ENCODE measurements around the gene RPS14.

The RPS14 gene

DNA sequence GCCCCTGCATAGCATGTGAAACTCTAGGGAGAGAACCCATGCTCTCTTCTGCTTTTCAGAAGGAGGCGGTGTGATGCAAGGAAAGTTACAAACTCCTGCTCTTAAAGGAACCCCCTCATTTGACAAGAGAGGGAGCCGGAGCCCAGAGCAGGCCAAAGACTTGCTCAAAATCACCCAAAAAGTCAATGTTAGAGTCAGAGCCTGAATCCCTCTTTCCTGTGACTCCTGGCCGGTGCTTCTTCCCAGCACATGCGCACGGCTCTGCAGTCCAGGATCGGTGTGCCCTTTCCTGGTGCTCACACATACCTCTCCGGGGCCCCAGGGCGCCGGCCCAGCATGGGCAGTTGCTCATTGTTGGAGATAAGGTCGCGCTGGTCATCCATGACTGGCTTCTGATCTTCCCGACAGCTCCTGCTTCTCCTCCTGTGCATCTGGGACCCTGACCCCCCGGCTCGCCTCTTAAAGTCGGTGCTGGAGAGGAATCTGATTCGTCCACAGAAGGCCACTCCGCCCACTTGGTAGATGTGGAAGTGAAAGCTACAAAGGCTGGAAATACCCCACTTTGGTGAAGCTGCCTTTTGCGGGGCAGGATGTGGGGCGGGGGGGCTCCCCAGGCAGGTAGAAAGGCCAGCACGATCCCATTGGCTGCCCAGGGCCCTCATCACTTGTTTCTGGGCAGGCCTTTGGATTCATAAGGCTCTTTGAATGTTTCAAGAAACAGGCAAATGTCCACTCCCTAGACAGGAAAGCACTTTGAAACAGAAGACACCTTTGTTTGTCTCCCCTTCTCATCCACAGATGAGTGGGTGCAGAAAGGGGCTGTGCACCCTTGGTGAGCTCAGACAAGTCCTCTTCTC, 37.0 kb downstream of the RPS14 start, which contains the start of gene CD74:
Gene CD74 (minus strand): TSS at position 592 of the 857 bp plus-strand sequence. CDS start 161 bp downstream, at position 431.
- no peak for DNase-seq (ENCODE audit: low spot score)

DNA sequence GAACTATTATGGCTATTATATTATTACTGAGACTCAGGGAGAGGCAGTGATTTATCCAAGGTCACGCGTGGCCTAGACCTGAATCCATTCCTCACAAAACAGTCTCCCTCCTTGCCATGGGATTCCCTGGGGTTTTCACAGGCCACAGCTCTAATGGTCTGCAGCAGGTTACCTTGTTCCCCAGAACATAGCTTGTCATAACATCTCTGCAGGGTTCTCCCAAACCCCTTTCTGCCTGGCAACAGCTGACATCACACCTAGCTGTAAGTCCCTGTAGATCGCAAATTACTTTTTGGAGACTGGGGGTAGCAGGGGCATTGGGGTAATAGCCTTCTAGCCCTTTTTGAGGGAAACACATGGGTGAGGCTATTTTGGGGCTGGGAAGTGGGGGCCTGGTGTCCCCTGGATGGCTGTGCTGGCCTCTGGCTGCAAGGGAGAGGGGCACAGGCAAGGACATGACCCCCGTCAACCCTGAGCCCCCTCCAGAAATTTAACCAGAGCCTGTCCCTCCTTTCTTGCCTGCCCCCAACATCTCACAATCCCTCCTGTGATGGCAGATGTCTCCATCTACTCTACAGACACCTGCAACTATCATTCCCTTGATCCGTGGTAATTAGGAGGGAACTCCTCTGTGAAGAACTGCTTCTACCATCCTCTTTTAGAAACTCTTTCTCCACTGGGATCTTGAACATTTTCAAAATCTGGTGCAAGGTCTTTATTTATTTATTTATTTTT, 38.1 kb downstream of the RPS14 start:
- no peak for DNase-seq (ENCODE audit: low spot score)

DNA sequence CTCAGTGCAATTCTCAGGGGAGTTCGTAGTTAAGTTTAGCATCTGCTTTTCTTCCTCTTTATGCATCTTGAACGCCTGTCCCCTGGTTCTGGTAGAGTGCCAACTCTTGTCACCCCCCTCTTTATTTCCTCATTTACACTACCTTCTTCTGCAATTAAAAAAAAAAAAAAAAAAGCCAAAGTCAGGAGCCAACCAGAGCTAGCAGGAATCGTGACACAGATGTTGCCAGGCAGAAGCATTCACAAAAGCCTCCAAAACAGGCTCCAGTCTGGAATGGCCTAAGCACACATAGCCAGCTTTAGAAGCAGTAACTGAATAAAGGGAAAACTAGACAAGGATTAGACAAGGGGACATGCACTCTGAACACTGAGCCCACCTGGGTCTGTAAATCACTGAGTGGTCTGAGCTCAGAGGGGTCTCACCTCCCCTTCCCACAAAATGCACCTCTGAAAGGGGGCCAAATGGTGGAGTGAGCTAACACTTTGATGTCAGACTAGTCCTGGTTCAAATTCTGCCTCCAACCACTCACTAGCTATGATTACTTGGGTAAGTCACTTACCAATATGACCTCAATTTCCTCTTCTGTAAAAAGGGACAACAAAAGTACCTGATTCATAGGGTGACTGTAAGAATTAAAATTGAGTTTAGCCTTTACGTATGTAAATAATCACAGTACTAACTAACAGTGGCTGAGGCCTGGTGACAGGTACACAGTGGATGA, 38.9 kb downstream of the RPS14 start:
- peak; percentile 44 for DNase-seq (ENCODE audit: low spot score)

DNA sequence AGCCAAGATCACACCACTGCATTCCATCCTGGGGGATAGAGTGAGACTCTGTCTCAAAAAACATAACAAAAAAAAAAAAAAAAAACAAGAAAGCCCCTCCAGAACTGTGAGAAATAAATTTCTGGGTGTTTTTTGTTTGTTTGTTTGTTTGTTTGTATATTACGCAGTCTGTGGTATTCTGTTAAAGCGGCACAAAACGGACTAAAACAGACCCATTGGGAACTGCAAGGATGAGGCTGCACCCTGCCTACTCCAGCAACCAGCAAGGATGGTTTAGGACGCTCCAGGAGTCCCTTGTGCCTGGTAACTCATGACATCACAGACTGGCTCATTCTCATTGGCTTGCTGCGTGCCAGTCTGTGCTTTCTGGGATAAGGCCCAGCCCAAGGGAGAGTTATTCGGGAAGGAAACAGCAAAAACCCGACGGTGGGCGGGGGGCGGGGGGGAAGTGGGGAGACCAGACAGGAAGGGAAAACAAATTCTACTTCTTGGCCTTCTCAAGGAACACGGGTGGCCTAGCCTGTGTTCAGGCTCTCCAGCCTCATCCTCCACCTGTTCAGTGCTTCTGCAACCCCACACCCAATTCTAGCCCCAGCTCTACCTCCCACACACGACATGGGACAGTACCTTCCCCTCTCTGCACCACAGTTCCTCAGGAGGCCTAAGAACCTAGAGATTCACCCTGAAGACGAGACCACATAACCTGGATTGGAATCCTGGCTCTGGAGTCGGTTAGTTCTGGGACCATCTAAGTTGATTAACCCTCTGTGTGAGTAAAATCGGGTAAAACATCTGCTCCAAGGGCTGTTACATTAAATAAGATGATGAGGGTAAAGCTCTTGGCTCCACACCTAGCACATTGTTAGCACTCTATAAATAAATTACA, 39.7 kb downstream of the RPS14 start:
- DNase-seq (ENCODE audit: low spot score), result peak; percentile 92

DNA sequence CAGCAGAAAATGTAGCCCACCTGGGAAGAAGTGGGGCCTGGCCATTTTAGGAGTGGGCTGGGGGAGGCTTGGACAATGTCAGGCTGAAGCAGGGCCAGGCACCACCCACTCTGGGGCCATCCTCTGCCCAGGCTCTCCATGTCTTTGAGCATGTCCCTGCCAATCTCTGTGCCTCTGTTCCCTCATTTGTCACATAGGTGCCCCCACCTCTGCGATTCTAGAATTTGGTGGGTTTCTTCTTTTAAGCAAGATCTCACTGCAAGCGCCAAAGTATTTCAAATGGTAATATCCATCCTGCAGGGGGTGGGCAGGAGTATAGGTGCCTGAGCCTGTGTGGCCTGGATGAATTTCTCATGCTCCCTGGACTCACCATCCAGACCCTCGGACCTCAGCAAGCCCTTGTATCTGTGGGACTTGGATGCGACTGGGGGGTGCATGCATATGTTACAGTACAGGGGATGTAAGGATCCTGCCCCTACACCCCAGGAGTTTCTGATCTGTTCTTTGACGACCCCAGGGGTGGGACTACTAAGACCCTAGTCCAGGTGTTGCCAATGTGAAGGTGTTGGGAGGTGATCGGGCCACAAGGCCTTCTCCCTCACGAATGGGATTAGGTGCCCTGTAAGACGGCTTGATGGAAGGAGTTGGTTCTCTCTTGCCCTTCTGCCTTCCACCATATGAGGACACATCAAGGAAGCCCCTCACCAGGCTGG, 41.2 kb downstream of the RPS14 start:
- DNase-seq (ENCODE audit: low spot score), result no peak

DNA sequence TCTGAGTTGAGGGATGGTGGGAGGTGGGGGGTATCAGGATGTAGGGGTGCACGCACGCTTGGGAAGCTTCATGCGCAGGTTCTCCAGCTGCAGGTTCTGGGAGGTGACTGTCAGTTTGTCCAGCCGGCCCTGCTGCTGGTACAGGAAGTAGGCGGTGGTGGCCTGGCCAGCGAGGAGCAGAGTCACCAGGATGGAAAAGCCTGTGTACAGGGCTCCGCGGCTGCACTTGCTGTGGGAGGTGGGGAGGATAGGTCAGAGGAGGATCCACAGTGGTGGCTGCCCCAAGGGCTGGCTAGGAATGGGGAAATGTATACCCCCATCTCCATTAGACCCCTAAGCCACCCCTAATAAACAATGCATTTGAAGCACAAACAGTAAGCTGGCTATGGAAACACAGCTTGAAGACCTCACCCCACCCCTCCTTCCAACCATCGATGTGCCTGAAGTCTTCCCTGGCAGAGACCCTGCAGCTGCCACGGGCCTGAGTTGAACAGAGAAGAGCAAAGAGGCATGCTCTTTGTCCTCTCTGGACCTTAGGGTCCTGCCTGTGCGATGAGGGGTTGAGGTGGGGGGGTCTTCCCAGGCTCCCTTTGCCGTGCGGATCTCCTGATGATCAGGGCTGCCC, 42.3 kb downstream of the RPS14 start:
- no peak for DNase-seq (ENCODE audit: low spot score)

DNA sequence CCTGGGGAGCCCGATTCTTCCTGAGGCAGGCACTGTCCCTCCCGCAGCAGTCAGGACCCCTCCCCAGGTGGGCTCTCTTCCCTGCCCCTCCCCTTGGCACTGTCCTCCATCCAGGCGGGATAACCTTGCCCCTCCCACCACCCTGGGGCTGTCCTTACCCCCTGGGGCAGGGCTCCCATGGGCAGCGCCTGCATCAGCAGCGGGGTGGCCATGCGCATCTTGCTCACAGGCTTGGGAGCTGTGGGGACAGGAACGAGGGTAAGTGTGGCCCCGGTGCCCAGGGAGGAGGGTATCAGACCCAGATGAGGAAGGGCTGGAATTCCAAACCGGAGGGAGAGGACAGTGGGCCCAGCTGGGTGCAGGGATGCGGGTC, 42.8 kb downstream of the RPS14 start:
- no peak for DNase-seq (ENCODE audit: low spot score)

DNA sequence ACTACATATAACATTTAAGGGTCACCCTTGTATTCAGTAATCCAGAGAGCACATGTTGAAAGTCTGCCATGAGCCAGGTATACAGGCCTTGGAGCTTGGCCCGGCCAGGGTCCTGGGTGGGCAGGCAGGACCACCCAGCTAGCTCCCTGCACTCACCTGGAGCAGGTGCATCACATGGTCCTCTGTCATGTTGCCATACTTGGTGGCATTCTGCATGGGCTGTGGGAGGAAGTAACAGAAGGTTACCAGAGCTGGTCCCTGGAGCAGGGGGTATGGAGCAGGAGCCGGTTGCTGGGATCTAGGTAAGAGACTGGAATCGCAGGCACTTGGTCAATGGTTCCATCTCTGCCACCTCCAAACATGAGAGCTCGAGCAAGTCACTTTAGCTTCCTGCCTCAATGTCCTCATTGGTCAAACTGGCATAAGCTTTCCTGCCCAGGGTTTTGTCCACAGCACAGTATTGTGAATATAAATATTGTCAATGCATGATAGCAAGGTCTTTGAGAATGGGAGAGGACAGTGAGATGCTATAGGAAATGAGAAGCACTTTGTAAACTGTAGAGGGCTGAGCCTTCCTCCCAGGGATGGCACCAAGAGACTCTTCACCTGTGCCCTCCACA, 43.3 kb downstream of the RPS14 start:
- DNase-seq (ENCODE audit: low spot score), result no peak

DNA sequence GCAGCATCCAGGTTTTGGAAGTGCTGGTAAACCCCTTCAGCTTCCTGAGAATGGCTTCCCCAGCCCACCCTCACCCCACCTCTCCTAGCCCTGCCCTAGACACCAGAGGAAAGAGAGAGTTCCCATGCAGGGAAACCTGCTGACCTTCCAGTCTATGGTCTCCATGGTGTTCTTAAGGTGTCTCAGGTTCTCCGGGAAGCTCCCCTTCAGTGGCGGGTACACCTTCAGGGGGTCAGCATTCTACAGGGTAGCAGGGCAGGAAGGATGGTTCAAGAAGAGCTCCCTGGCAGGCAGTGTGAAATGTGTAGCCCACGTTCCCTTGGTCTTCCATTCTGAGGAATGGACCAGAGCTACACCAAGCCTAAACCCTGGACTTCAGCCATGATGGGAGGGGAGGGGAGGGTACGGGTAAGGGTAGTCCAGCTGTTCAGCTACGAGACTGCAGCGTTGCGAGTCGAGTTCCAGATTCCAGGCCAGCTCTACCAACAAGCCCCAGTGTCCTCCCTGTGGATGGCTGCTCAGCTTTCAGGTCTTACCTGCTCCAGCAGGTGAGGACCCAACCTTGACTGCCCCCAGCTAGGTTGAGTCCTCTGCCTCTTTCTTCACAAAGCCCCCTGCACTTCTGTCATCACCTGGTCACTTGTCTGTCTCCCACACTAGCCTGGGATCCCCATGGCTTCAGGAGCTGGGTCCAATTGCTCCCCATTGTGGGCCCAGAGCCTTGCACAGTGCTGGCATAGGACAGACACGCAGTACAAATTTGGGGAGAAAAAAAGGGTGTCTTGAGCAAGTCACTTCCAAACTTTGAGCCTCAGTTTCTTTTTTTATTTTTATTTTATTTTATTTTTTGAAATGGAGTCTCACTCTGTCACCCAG, 44.4 kb downstream of the RPS14 start:
- DNase-seq (ENCODE audit: low spot score), result no peak

DNA sequence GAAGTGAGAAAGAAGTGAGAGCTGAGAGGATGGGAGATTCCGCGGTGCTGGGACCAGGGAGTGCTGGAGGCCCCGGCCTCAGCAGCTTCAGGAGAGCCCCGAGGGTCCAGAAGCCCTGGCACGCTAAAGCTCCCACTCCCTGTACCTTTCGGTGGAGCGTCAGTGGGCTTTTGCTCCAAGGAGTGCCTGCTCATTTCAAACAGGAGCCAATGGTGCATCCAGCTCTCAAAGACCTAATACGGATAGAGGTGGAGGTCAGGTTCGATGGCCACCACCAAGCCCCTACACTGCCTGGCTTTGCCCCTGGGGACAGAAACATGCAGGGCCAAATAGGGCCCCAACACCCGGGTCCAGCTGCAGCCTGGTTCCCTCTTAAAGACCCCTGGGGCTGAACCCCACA, 45.0 kb downstream of the RPS14 start:
- DNase-seq (ENCODE audit: low spot score), result no peak

DNA sequence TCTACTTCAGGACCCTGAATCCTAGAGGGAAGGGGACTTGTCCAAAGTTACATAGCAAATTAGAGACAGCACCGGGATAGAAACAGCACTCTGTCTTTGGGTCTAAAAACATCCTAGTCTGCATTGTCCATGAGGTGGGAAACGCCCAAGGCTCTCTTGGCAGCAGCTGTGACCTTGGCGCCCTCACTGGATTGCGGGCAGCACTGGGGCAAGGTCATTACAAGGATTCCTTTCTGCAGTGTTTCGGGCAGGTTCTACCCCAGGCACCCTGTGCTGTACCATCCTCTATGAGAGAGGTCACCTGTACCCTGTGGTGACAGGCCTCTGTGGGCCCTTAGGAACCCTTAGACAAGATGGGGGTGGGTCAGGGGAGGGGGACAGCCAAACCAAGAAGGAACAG, 45.4 kb downstream of the RPS14 start:
- DNase-seq (ENCODE audit: low spot score), result no peak

DNA sequence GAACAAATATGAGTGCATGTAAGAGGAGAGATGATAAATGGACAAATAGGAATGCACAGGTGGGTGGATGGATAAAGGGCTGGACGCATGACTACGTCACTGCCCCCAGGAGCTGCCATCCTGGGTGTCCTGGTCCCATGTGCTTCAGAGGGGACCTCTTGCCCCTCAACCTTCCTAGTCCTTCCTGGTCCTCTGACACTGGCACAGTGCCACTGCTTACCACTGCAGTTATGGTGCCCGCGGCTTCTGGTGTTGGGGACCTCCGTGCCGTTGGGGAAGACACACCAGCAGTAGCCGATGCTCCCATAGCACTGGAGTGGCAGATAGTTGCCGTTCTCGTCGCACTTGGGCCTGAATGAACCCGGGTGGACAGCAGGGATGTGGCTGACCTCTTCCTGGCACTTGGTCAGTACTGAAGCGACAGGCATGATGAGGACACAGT, 46.6 kb downstream of the RPS14 start:
- no peak for DNase-seq (ENCODE audit: low spot score)

DNA sequence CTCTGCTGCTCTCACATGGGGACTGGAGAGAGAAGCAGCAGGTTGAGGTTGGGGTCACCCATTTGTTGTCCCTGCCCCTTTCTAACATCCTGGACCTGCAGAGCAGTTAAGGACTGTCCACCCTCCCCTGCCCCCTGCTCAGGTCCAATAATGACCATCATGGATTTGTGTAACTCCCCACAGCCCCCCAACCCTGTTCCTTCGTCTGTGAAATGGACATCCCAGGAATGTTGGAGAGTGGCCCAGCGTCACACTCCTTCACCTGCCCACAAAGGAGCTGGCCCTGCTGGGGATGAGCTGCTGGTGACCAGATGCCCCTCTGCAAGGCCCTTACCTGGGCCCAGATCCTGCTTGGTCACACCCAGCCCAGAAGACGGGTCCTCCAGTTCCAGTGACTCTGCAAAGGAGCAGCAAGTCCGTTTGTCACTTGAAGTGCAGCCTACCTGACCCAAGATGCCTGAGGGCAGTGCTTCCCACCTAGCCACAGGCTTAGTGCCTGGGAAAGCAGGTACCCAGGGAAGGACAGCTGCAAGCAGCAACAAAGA, 47.2 kb downstream of the RPS14 start:
- no peak for DNase-seq (ENCODE audit: low spot score)

DNA sequence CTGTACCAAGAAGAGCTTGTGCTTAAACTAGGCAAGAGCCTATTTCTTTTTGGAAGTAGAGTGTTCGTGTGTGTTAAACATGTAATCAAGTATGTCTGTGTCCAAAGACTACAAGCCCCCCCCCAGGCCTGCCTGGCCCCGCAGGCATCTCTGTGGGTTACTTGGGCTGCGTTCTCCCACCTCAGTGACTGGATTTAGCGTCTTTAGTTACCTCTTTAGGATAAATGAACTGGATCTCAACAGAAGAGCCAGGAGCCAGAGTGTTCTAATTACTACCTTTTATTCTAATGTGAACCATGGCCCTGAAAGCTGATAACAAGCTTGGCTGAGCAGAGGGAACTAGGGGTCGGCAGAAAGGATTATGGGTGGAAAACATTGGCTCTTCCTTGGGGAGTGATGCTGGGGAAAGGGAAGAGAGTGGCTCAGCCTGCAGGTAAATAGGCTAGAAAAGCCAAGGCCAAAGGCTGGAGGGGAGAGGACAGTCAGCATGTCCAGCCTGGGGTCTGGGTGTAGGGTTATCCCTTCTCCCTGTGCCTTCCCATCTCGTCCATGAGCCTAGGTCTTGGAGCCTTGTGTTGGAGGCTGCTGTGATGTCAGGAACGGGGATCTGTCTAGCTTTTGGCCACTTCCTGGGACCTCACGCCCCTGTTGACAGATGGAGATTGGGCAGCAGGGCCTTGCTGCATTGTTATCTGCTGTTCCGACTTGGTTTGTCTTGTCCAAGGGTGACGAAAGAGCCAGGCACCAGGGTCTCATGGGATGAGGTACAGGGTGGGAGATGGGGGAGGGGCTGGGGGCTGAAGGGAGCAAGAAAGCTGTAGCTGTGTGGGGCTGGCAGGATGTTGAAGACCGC, 47.9 kb downstream of the RPS14 start:
- DNase-seq (ENCODE audit: low spot score), result no peak

DNA sequence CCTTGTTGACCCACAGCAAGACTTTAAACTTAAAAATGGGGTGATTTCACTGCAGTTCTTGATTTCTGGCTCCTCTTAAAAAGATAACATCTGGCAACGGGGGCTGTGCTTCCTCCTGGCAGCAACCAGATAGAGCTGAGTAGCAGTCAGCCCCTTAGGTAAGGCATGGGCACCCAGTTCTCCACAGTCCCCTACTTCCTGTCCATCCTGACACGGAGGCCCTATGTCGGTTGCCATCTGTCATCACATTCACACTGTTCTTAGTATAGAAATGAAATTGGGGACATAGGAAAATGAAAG, 48.5 kb downstream of the RPS14 start:
- no peak for DNase-seq (ENCODE audit: low spot score)

DNA sequence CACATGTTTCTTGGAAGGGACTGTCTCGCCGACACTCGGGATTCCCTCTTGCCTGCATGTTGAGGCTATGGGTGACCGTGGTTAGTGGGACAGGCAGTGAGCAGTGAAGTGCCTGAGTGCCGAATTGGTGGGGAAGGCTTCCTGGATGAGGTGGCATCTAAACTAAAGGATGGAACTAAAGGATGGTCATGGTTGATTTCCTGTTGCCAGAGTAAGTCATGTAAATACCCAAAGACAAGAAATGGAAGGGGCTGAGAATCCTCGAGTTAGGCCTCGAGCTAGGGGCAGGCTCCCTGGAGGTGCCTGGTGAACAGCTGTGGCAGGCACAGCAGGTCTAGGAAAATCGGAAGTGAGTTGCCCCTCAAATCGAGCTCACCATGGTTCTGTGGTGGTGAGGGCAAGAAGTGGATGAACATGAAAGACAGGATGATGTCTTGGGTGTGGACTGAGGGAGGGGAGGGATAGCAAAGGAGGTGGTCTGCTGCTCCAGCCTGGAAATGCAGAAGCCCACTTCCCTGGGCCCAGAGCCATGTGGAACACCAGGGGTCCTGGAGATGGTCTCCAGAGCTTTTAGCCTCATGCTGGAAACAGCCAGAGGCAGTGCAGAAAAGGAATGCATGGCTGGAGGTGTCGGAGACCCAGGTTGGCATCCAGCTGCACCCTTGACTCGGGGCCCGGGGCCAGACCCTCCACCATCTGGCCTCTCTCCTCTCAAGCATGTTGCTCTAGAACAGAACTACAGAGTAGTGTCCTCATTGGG, 49.0 kb downstream of the RPS14 start:
- no peak for DNase-seq (ENCODE audit: low spot score)

DNA sequence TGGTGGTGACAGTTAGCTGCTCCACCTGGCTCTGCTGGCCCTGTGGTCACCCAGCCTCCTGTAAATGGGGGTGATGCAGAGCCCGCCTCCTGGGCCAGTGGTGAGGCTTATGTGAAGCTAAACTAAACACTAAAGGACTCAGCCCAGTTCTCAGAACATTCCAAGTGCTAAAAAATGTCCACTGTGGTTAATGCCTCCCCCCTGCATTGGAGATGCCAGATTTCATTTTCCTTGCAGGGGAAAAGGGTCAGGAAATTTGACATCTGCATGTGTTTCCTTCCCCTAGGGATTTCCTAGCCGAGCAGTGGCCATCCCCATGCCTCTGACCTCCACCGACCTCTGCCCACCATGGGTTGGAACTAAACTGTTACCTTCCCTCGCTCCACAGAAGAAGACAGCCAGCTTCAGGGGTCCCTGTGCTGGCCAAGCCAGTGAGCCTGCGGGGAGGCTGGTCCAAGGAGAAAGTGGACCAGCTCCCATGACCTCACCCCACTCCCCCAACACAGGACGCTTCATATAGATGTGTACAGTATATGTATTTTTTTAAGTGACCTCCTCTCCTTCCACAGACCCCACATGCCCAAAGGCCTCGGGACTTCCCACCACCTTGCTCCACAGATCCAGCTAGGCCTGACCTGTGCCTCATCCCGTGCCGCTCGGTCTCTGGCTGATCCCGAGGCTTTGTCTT, 49.9 kb downstream of the RPS14 start:
- no peak for DNase-seq (ENCODE audit: low spot score)
